A204.1 (cell line): ENCODE data around the gene XAB2.
A peak's percentile ranks its signal among the peaks of the same experiment; 100 is the strongest.

Experiments
- FAIRE-seq: peaks from 2 replicates; lab custom pipeline; 2012; peaks lifted over from hg19 to GRCh38; lab: Jason Lieb, UNC

The XAB2 gene

GRCh38 chr19:7575434-7576040 is 53.8 kb downstream of the XAB2 start:
- FAIRE-seq, result peak; percentile 65

- no peak for FAIRE-seq
Measured at GRCh38 chr19:7570761-7571160, 58.6 kb downstream of the XAB2 start.
